Pancreas (tissue), 10 donors: Measurements from ENCODE around the gene POLA2. TPM values are rescaled to one million over a fixed set of nuclear protein-coding genes. Genes with fewer than 3 reads are reported as not detected.

Source experiments
- ATAC-seq, 4 donors: fragments of 200-7000 bp; cut with Tn5 transposase; one replicate each; pipeline versions ENCODE4 v1.8.0 to v1.9.1; 2020; ENCODE audit warnings: mild to moderate bottlenecking in 4 of 4, moderate library complexity in 4 of 4
- DNase-seq, 6 donors: peaks; one replicate each; pipeline ENCODE4 v3.0.0-alpha.2; 2020
- FAIRE-seq: peaks from 2 replicates; lab custom pipeline; 2012; peaks lifted over from hg19 to GRCh38; lab: Jason Lieb, UNC
- H3K27ac ChIP-seq, 4 donors: fragments of 200-600 bp; sonication (generic); 1 replicate in 3 of 4; 2 replicates in 1 of 4; pipeline versions ENCODE4 v1.5.0 to v1.8.0; 2020
- H3K27me3 ChIP-seq, 4 donors: fragments of 200-600 bp; one replicate each; pipeline ENCODE4 v1.8.0; 2021
- H3K36me3 ChIP-seq, 3 donors: fragments of 200-600 bp; sonication (generic) in 1 of 3; one replicate each; pipeline versions ENCODE4 v1.5.0 to v1.8.0; 2020 to 2021
- H3K4me1 ChIP-seq, 3 donors: fragments of 200-600 bp; one replicate each; pipeline ENCODE4 v1.8.0; 2021
- H3K4me3 ChIP-seq, 4 donors: fragments of 200-600 bp; sonication (generic) in 2 of 4; one replicate each; pipeline versions ENCODE4 v1.5.0 to v1.8.0; 2020 to 2021
- H3K9me3 ChIP-seq, 4 donors: fragments of 200-600 bp; one replicate each; pipeline ENCODE4 v1.8.0; 2021
- CTCF ChIP-seq, 4 donors: fragments of 200-600 bp; sonication (generic) in 3 of 4; IDR thresholded peaks; one replicate each; pipeline versions ENCODE4 v1.5.0 to v1.8.0; 2021; ENCODE audit warnings: antibody characterized with exemption in 4 of 4
- WGBS, 2 donors: extraction: QIAGEN DNeasy Blood & Tissue Kit; methylation state at CpG; one replicate each; pipeline ENCODE4 v1.1.7; 2013; 5-methylcytosine and 5-hydroxymethylcytosine counted together
- intact Hi-C, 3 donors: fragments of 100-400 bp; cut with DNase I; formaldehyde crosslinking; loops; one replicate each; pipeline versions ENCODE4 v1.11.1 to v1.14.2; 2022
- polyA plus RNA-seq, 2 donors: library from polyadenylated mRNA; stranded (reverse); fragments of 200-250 nt; gene quantifications; one replicate each; pipeline ENCODE4 v1.2.3, GENCODE V29; 2013
- total RNA-seq, 6 donors: library from RNA; stranded (reverse); fragmentation: NEBNext Ultra II Directional in 4 of 6; extraction: Animal tissue kit (Norgen Biotek cat#: 25700) in 4 of 6; gene quantifications; one replicate each; pipeline versions ENCODE4 v1.2.1 to v1.2.4, GENCODE V29; 2021 to 2023
- donor health status: healthy with polysubstance abuse.
- donor health status: DM: no; HTN: no; CAD: no; lungs with moderate emphysema.
- donor health status: DM: no; HTN: no; CAD: no.
- donor health status: control.
- donor health status: control.
- donor health status: Bipolar disorder and iron deficiency.
- donor health status: DM: yes; HTN: yes; CAD: no.
- donor health status: DM: no; HTN: no; CAD: no.
- donor health status: DM: no; HTN: no; CAD: no.
- donor health status: DM: yes; HTN: yes; CAD: no.

Gene POLA2
- total and polyA plus RNA-seq, 8 donors = 3.1 to 7.5 (median 5.6) TPM

- no peaks in the 10 kb centered on the region for H3K9me3 ChIP-seq
- no peak overlapping the region for H3K4me3 ChIP-seq
- H3K27me3 ChIP-seq = no peaks in the 10 kb centered on the region
- ATAC-seq (no peak), FAIRE-seq (no peak), DNase-seq (no peak)
- TF ChIP-seq CTCF (IDR thresholded peaks at IDR 0.05) = no peak
- H3K4me1 ChIP-seq = peaks cover 0 to 25% (median 6%) of the 10 kb centered on the region in 3 donors
- H3K27ac ChIP-seq = no peak overlapping the region
- WGBS, 2 donors = 88 to 93% methylated on average over 10 of the region's 10 CpGs
- intact Hi-C loops = no loop called here
- H3K36me3 ChIP-seq = peaks cover 0 to 12% (median 0%) of the 10 kb centered on the region in 3 donors
Measured at GRCh38 chr11:65293909-65294381, 32.2 kb downstream of the POLA2 start.

- peaks cover 0 to 24% (median 6%) of the 10 kb centered on the region in 3 donors for H3K4me1 ChIP-seq
- H3K9me3 ChIP-seq = no peaks in the 10 kb centered on the region
- no peaks in the 10 kb centered on the region for H3K27me3 ChIP-seq
- ATAC-seq (no peak), FAIRE-seq (no peak), DNase-seq (no peak)
- no peak overlapping the region for H3K27ac ChIP-seq
- WGBS, 2 donors = 93 to 97% methylated on average over 11 of the region's 11 CpGs
- H3K36me3 ChIP-seq = peaks cover 0 to 12% (median 0%) of the 10 kb centered on the region in 3 donors
- intact Hi-C loops = no loop called here
- no peak overlapping the region for H3K4me3 ChIP-seq
- no peak for TF ChIP-seq CTCF (IDR thresholded peaks at IDR 0.05)
Measured at GRCh38 chr11:65295001-65295400, 33.2 kb downstream of the POLA2 start.

- DNase-seq = no peak
- no peak for ATAC-seq
- Histone ChIP-seq H3K4me1 (peaks cover 0 to 18% (median 6%) of the 10 kb centered on the region in 3 donors), H3K27ac (no peak overlapping the region), H3K4me3 (no peak overlapping the region), H3K27me3 (no peaks in the 10 kb centered on the region), H3K9me3 (no peaks in the 10 kb centered on the region), H3K36me3 (peaks cover 0 to 12% (median 0%) of the 10 kb centered on the region in 3 donors)
- WGBS, 2 donors = 89 to 97% methylated on average over 11 of the region's 11 CpGs
- no peak for FAIRE-seq
- no peak for TF ChIP-seq CTCF (IDR thresholded peaks at IDR 0.05)
- intact Hi-C loops = no loop called here
Measured at GRCh38 chr11:65295571-65296341, 34.0 kb downstream of the POLA2 start.

- FAIRE-seq = no peak
- WGBS, 2 donors = 92 to 94% methylated on average over 12 of the region's 12 CpGs
- Histone ChIP-seq H3K4me1 (peaks cover 0 to 6% (median 0%) of the 10 kb centered on the region in 3 donors), H3K36me3 (peaks cover 0 to 12% (median 0%) of the 10 kb centered on the region in 3 donors), H3K27ac (no peak overlapping the region), H3K4me3 (no peak overlapping the region), H3K9me3 (no peaks in the 10 kb centered on the region), H3K27me3 (no peaks in the 10 kb centered on the region)
- TF ChIP-seq CTCF (IDR thresholded peaks at IDR 0.05) = no peak
- ATAC-seq = no peak
- DNase-seq = no peak
- intact Hi-C loops = no loop called here
Measured at GRCh38 chr11:65297026-65297672, 35.4 kb downstream of the POLA2 start.
